NCI-H774 (cell line): ENCODE data around the gene SOX6.
A peak's percentile ranks its signal among the peaks of the same experiment; 100 is the strongest.

Experiments used
- DNase-seq: peaks from one replicate; lab custom pipeline; 2025; lab: John Stamatoyannopoulos, UW

Gene SOX6

GRCh38 chr11:16317712-16318111 is 38.6 kb downstream of the SOX6 start:
- DNase-seq, result no peak

DNA sequence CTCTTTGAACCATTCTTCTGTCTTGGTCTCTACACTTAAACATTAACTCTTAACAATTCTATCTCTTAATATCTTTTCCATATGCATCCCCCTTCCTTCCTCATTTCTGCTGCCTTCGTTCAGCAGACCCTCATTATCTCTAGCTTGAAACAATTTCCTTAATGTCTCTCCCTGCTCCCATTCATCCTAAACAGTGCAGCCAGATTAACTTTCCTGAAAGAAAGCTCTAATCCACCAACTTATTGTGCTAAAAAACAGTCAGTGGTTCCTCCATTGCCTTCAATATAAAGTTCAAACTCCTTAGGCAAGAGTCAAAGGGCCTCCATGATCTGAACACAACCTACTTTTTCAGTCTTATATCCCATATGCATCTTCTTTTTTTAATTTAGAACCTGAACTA is 42.5 kb downstream of the SOX6 start:
- no peak for DNase-seq

DNA sequence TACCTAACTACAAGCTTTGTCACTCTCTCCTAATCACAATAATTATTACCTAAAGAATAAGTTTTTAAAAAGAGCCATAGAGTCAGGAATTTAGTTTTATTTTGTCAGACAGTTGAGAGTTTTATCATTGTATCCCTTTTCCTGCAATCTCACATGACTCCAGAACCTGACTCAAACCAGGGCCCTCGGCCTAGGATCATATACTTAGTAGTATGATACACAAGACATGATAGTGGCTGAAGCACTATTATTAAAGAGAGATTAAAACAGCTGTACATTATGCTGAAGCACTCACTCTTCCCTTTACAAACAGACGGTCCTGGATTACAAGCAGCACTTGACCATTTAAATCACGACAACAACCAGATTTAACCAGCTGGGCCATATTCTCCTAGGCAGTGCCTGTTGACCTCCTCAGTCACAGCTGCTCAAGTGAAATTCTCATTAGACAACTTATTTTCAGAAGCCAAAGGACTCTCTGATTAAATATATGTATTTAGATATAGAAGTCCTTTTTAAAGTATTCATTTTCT is 44.0 kb downstream of the SOX6 start:
- peak; percentile 10 for DNase-seq

GRCh38 chr11:16311831-16312230 is 44.5 kb downstream of the SOX6 start:
- no peak for DNase-seq

DNA sequence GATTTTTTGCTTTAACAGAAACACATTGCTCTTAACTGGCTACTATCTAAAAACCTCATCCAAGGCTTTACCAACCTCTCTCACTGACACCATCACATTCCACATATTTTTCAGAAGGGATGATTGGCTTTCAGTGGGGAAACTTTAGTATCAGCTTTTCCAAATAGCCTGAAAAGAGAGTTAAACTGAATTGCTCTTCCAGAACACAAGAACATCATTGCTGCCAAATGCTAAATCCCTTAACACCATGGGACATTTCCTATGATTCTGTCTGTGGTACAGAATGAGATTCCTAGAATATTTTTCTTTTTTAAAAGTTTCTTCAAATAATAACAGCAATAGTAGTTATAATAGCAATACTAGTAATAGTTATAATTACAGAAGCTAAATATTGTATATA is 45.4 kb downstream of the SOX6 start:
- no peak for DNase-seq

GRCh38 chr11:16309226-16309625 is 47.1 kb downstream of the SOX6 start:
- DNase-seq, result no peak

DNA sequence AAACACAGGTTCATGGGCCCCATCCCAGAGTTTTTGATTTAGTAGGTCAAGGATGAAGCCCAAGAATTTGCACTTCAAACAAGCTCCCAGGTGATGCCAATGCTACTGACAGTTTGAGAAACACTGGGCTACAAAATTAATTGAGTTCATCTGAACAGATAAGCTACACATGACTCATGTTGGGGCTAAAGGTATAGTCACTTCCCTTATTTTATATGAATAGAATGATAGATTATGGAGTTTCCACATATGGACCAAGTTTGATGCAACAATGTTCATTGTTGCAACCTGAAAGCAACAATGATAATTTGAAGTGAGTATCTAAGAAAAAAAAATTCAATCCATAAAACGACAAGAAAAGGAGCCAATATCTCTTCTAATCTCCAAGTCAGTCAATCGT is 54.9 kb downstream of the SOX6 start:
- no peak for DNase-seq

GRCh38 chr11:16299884-16300782 is 56.2 kb downstream of the SOX6 start:
- peak; percentile 26 for DNase-seq

DNA sequence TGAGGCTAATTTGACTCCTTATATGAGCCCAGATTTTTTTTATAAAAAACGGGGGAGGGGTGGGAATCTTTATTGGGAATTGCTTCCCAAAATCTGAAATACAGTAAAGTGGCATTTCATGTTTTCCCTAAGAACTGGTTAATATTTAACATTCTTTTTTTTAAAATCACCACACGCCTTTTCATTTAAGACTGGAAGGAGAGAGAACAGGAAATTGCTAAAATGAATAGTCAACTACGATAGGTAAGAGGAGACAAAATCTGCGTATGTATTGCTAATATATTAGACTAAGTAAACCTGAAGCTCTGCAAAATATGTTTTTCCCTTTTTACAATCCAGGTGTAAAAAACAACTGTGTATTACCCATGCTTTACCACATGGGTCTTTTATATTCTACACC is 57.0 kb downstream of the SOX6 start:
- no peak for DNase-seq

- no peak for DNase-seq
Measured at GRCh38 chr11:16297332-16297731, 59.0 kb downstream of the SOX6 start.

DNA sequence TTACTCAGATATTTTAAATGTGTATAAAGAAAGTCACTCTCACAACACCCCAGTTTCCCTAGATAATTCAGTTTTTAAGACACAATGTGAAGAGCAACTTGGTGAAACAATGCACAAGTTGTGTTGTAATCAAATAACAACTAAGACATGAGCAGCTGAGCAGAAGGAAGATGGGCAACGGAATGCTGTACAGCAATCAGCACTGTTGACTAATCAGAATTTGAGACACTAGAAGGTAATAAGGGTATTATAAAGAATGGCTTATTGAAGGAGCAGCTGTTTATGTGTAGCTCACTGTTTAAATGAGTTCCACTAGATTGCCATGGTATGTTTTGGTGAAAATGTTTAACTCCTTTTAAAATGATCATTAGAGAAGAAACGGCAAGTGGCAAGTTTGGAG is 60.1 kb downstream of the SOX6 start:
- DNase-seq, result no peak

DNA sequence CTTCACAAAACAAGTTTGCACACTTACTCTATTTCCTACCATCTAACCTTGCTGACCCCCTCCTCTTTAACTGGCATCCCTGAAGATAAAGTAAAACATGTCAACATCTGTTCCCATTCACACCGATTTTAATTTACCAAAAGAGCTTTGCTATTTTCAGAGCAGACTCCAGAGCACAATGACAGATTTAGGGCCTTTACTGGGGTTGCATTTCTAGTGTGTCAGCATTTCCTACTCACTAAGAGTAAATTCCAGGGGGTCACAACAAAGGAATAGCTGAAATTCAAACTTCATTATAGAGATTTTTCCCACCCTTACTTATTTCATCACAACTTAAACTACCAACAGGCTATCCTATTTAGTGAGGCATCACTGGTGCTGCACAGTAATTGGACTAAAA is 60.8 kb downstream of the SOX6 start:
- no peak for DNase-seq

DNA sequence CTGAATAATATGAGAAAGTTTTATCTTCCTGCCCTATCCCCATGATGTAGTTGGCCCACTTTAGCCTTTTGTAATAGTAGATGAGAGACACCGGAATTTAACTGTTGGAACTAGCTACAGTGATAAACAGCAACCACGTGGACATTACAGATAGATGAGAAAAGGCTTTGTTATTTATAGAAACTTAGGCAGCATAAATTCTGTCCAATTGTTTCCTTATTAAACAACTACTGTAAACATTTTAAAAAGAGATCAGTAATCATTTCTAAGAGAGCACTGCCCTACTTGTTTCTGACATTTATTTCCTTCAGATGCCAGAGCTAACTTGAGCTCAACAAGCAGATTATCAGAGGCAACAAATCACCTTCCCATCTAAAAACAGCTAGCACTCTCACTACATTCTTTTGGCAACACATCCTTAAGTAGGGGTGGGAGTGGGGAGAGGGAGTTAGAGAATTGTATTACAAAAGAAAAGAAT is 63.1 kb downstream of the SOX6 start:
- no peak for DNase-seq

DNA sequence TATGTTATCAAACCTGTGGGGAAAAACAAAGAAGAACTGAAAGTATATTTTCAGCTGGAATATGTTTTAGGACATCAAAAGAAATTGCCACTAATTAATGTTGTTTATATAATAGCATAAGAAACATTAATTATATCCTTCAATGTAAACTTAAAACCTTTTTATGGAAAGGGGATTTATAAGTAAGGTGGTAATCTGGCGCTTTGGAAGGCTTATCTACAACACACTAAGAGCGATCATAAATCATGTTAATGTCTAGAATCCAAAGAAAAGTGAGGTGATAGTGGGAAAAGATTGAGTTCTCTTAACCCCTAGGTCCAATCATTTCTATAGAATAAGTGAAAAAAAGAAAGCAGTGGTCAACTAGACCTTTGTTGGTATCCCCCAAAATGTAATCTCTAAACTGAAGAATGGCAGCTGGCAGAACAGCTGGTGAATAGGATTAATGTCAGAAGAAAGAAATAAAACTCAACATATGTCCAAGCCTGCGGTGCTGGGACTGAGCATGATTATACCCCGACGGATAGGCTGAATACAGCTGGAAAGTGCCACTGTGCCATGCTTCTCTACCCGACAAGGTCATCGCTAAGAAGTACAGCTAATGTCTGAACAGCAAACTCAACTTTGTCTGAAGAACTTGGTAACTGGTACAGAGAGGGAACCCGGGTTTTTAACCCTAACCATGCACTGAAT is 64.0 kb downstream of the SOX6 start:
- no peak for DNase-seq

DNA sequence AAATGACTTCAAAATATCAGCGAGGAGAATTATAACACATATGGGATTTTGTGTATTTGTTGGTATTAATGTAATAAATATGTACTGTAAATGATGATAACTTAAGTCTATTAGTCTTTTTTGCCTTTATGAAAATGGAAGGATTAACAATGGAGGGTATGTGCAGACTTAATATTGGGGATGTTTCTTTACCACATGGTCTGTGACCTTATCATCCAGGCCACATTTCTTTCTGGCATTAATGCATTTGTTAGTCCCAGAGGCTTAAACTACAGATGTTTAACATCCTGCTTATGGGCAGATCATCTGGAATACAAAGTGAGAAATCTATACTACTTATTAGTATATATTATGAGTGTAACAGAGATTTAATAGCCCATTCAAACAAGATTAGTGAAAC is 64.6 kb downstream of the SOX6 start:
- DNase-seq, result no peak

GRCh38 chr11:16289541-16289940 is 66.8 kb downstream of the SOX6 start:
- DNase-seq, result no peak

- DNase-seq, result no peak
Measured at GRCh38 chr11:16287630-16288280, 68.6 kb downstream of the SOX6 start.

- DNase-seq, result no peak
Measured at GRCh38 chr11:16286095-16286494, 70.3 kb downstream of the SOX6 start.

DNA sequence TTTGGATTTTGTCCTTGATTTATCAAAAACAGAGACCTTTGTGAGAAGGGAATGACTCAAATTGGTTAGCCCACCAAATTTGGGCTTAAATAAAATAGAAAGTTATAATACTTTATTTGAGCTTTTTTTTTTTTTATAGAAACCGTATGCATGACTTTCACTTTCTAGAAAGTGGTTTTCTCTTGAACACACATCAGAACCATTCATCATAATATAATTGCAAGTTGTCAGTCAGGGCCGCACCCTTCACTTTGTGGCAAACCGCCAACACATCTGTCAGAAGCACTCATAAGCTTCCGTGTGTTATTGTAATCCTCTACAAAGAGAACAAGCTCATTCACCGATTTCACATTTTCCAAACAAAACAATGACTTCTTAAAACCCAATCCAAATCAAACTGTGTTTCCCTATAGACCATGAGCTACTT is 76.1 kb downstream of the SOX6 start:
- DNase-seq, result peak; percentile 65

GRCh38 chr11:16279524-16279923 is 76.8 kb downstream of the SOX6 start:
- DNase-seq, result no peak

DNA sequence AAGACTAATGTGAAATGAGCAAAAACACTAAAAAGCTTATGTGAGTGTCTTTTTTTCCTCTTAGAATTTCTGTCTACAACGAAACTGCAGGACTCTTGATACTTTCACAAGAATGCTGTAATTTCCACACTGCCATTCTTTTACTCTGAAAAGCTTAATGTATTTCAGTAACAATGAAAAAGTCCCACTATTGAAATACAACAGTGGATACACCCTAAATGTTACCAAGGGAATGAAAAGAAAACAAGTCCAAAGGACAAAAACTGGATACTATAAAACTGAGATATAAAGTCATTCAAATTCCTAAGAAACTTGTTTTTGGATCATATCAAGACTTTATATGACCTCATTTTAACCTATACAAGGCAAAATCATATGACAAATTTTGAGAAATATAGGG is 77.4 kb downstream of the SOX6 start:
- no peak for DNase-seq

DNA sequence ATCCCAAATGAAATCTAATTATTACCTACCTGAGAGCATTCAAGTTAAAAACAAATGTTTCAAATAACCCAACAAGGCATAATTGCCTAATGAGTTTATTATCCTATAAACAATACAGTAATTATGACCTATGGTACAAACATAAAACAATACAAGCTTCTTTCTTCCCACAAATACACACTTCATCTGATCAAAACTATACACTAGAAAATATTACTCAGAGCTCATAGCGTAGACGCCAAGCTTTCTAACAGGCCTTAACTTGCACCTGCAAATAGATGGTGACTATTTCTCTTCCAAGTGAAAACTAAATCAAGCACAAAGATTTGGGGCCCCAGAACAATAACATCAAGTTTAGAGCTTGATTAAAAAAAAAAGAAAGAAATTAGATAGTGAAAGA is 78.1 kb downstream of the SOX6 start:
- DNase-seq, result no peak

DNA sequence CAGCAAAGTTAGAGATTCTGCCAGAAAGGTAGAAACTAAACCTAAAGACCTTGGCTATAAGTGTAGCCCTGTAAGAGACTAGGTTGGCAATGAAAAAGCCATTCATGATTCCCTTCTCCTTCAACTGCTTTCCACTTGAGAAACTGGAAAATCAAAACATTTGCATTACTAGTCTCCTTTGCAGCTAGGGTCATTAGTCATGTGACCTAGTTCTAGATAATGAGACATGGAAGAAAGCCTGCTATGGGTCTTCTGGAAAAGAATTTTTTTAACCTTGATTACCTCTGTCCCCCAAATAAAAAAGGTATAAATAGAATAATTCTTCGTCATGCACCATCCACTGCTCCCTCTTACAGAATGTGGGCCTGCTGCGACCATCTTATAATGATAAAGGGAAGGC is 80.1 kb downstream of the SOX6 start:
- DNase-seq, result no peak
